Tongue (tissue), 2 donors: ENCODE measurements around the gene ZBTB3. TPM values are rescaled to one million over a fixed set of nuclear protein-coding genes. Genes with fewer than 3 reads are reported as not detected.
A peak's percentile ranks its signal among the peaks of the same experiment; 100 is the strongest.
"Not testable (repeated sequence)": the region's sequence is repeated elsewhere in the genome, so short reads cannot be mapped to it uniquely, and the experiment has no call there.

Source experiments
- DNase-seq: peaks from one replicate; pipeline ENCODE4 v3.0.0-alpha.2; 2015
- total RNA-seq: library from RNA; depleted of rRNA; stranded (reverse); fragments of >200 nt; gene quantifications from one replicate; pipeline ENCODE4 v1.2.3, GENCODE V29; 2014

Gene ZBTB3
- total RNA-seq, 1 donor from 2014 or later, result 7.5 TPM

GRCh38 chr11:62757846-62758788, 4.2 kb upstream of the ZBTB3 start:
- no peak for DNase-seq

- DNase-seq, result no peak
These were observed 1.2 kb upstream of the ZBTB3 start for GRCh38 chr11:62755086-62755615.

GRCh38 chr11:62752994-62753735, 795 bp downstream of the ZBTB3 start:
- DNase-seq, result no peak

- DNase-seq, result no peak
These were observed 1.7 kb downstream of the ZBTB3 start for GRCh38 chr11:62752177-62752785.

GRCh38 chr11:62749931-62750330, 4.0 kb downstream of the ZBTB3 start:
- not testable (repeated sequence) for DNase-seq

- no peak for DNase-seq
These were observed 6.3 kb downstream of the ZBTB3 start for GRCh38 chr11:62747475-62748160.

GRCh38 chr11:62737196-62737595, 16.8 kb downstream of the ZBTB3 start:
- DNase-seq, result no peak

- DNase-seq, result no peak
These were observed 21.1 kb downstream of the ZBTB3 start for GRCh38 chr11:62732830-62733229.

GRCh38 chr11:62730076-62730475, 23.9 kb downstream of the ZBTB3 start:
- not testable (repeated sequence) for DNase-seq

GRCh38 chr11:62728171-62728988, 25.6 kb downstream of the ZBTB3 start, which contains the start of gene TTC9C:
Gene TTC9C (plus strand): TSS chr11:62728486. CDS start chr11:62728849, 363 bp downstream.
- DNase-seq, result peak; percentile 95

- DNase-seq, result peak; percentile 99
These were observed 26.1 kb downstream of the ZBTB3 start for GRCh38 chr11:62727872-62728170.

- peak; percentile 100 for DNase-seq
These were observed 26.6 kb downstream of the ZBTB3 start, which contains the start of gene HNRNPUL2 for GRCh38 chr11:62727165-62727871. Gene HNRNPUL2 (minus strand): TSS chr11:62727457. CDS start chr11:62727156, 301 bp downstream.

- no peak for DNase-seq
These were observed 27.1 kb downstream of the ZBTB3 start for GRCh38 chr11:62726915-62727164.

GRCh38 chr11:62726156-62726914, 27.6 kb downstream of the ZBTB3 start:
- DNase-seq, result no peak

GRCh38 chr11:62725646-62726045, 28.3 kb downstream of the ZBTB3 start:
- no peak for DNase-seq

- DNase-seq, result no peak
These were observed 29.8 kb downstream of the ZBTB3 start for GRCh38 chr11:62724171-62724570.

- DNase-seq, result no peak
These were observed 32.0 kb downstream of the ZBTB3 start for GRCh38 chr11:62721994-62722393.

GRCh38 chr11:62719302-62719978, 34.5 kb downstream of the ZBTB3 start:
- DNase-seq, result no peak

- DNase-seq, result no peak
These were observed 37.1 kb downstream of the ZBTB3 start for GRCh38 chr11:62716816-62717215.
